Mucosa of rectum (tissue), 2 donors: ENCODE measurements around the gene THBS4.

ENCODE experiments used
- H3K27ac ChIP-seq, 2 donors: one replicate each; pipeline ENCODE4 v1.7.0; 2013; ENCODE audit warnings: inconsistent platforms in 2 of 2, low read depth in 2 of 2, low read length in 2 of 2
- H3K27me3 ChIP-seq, 2 donors: one replicate each; pipeline ENCODE4 v1.7.0; 2013; ENCODE audit warnings: low read length in 2 of 2; ENCODE audit not compliant: control insufficient read depth in 2 of 2, insufficient read depth in 2 of 2
- H3K36me3 ChIP-seq, 2 donors: one replicate each; pipeline ENCODE4 v1.7.0; 2013; ENCODE audit warnings: low read length in 2 of 2; ENCODE audit not compliant: control insufficient read depth in 2 of 2, insufficient read depth in 2 of 2
- H3K4me1 ChIP-seq, 2 donors: one replicate each; pipeline ENCODE4 v1.7.0; 2013; ENCODE audit warnings: low read length in 2 of 2, mild to moderate bottlenecking in 1 of 2; ENCODE audit not compliant: control insufficient read depth in 2 of 2, insufficient read depth in 2 of 2
- H3K4me3 ChIP-seq, 2 donors: one replicate each; pipeline ENCODE4 v1.7.0; 2013; ENCODE audit warnings: low read length in 2 of 2
- H3K9ac ChIP-seq, 2 donors: one replicate each; pipeline ENCODE4 v1.7.0; 2013; ENCODE audit warnings: low read length in 2 of 2, low read depth in 1 of 2, mild to moderate bottlenecking in 1 of 2
- H3K9me3 ChIP-seq, 2 donors: one replicate each; pipeline ENCODE4 v1.7.0; 2013; ENCODE audit warnings: low read length in 2 of 2; ENCODE audit not compliant: control insufficient read depth in 2 of 2
- donor health status: healthy.
- donor health status: Normal muscosa, but diverticular disease.

THBS4 gene

GRCh38 chr5:80114860-80115259 lies 79.7 kb downstream of the THBS4 start:
- Histone ChIP-seq H3K9me3 (no peaks in the 10 kb centered on the region), H3K27ac (peak overlapping the region; percentile 35 to 62), H3K36me3 (no peaks in the 10 kb centered on the region), H3K9ac (no peak overlapping the region), H3K27me3 (no peaks in the 10 kb centered on the region), H3K4me1 (peaks cover 0 to 7% of the 10 kb centered on the region in 2 donors), H3K4me3 (no peak overlapping the region)

GRCh38 chr5:80116000-80116399 lies 80.9 kb downstream of the THBS4 start:
- Histone ChIP-seq H3K9me3 (no peaks in the 10 kb centered on the region), H3K27ac (no peak overlapping the region)

GRCh38 chr5:80116465-80116864 lies 81.3 kb downstream of the THBS4 start:
- Histone ChIP-seq H3K9me3 (no peaks in the 10 kb centered on the region), H3K27me3 (no peaks in the 10 kb centered on the region), H3K4me1 (peaks cover 0 to 7% of the 10 kb centered on the region in 2 donors), H3K27ac (no peak overlapping the region), H3K4me3 (no peak overlapping the region), H3K9ac (no peak overlapping the region), H3K36me3 (no peaks in the 10 kb centered on the region)

More at GRCh38 chr5:80116000-80116399, 80.9 kb downstream of the THBS4 start:
- no peak overlapping the region for H3K9ac ChIP-seq
- H3K4me1 ChIP-seq = peaks cover 0 to 7% of the 10 kb centered on the region in 2 donors
- H3K27me3 ChIP-seq = no peaks in the 10 kb centered on the region
- no peak overlapping the region for H3K4me3 ChIP-seq
- no peaks in the 10 kb centered on the region for H3K36me3 ChIP-seq

GRCh38 chr5:80117446-80117845 lies 82.3 kb downstream of the THBS4 start:
- Histone ChIP-seq H3K4me1 (peaks cover 0 to 2% of the 10 kb centered on the region in 2 donors), H3K27ac (no peak overlapping the region), H3K9me3 (no peaks in the 10 kb centered on the region), H3K4me3 (no peak overlapping the region), H3K36me3 (no peaks in the 10 kb centered on the region), H3K9ac (no peak overlapping the region), H3K27me3 (no peaks in the 10 kb centered on the region)

GRCh38 chr5:80119372-80119771 lies 84.2 kb downstream of the THBS4 start:
- H3K36me3 ChIP-seq = no peaks in the 10 kb centered on the region
- H3K4me3 ChIP-seq = no peak overlapping the region
- no peak overlapping the region for H3K27ac ChIP-seq
- peaks cover 0 to 2% of the 10 kb centered on the region in 2 donors for H3K4me1 ChIP-seq
- H3K9me3 ChIP-seq = no peaks in the 10 kb centered on the region
- no peaks in the 10 kb centered on the region for H3K27me3 ChIP-seq
- no peak overlapping the region for H3K9ac ChIP-seq

GRCh38 chr5:80122579-80122978 lies 87.4 kb downstream of the THBS4 start:
- H3K9ac ChIP-seq = no peak overlapping the region
- H3K27me3 ChIP-seq = no peaks in the 10 kb centered on the region
- H3K4me1 ChIP-seq = no peaks in the 10 kb centered on the region
- no peaks in the 10 kb centered on the region for H3K9me3 ChIP-seq
- no peak overlapping the region for H3K27ac ChIP-seq
- H3K36me3 ChIP-seq = peaks cover 0 to 3% of the 10 kb centered on the region in 2 donors
- H3K4me3 ChIP-seq = no peak overlapping the region

GRCh38 chr5:80124121-80124918 lies 89.2 kb downstream of the THBS4 start:
- H3K4me3 ChIP-seq = no peak overlapping the region
- H3K27me3 ChIP-seq = no peaks in the 10 kb centered on the region
- no peak overlapping the region for H3K9ac ChIP-seq
- H3K4me1 ChIP-seq = no peaks in the 10 kb centered on the region
- H3K9me3 ChIP-seq = no peaks in the 10 kb centered on the region
- H3K27ac ChIP-seq = no peak overlapping the region
- H3K36me3 ChIP-seq = peaks cover 0 to 3% of the 10 kb centered on the region in 2 donors

- peak overlapping the region; percentile 5 to 63 for H3K27ac ChIP-seq
- no peaks in the 10 kb centered on the region for H3K4me1 ChIP-seq
- peaks cover 0 to 3% of the 10 kb centered on the region in 2 donors for H3K36me3 ChIP-seq
- no peaks in the 10 kb centered on the region for H3K9me3 ChIP-seq
- no peak overlapping the region for H3K9ac ChIP-seq
- no peak overlapping the region for H3K4me3 ChIP-seq
- no peaks in the 10 kb centered on the region for H3K27me3 ChIP-seq
Measured at GRCh38 chr5:80125022-80125961, 90.1 kb downstream of the THBS4 start.

GRCh38 chr5:80125962-80126480 lies 90.9 kb downstream of the THBS4 start:
- Histone ChIP-seq H3K4me3 (no peak overlapping the region), H3K4me1 (no peaks in the 10 kb centered on the region), H3K9ac (no peak overlapping the region), H3K9me3 (no peaks in the 10 kb centered on the region), H3K27me3 (no peaks in the 10 kb centered on the region), H3K27ac (peak overlapping the region in 1 of 2 donors; percentile 63), H3K36me3 (peaks cover 0 to 3% of the 10 kb centered on the region in 2 donors)

- H3K9ac ChIP-seq = no peak overlapping the region
- no peaks in the 10 kb centered on the region for H3K27me3 ChIP-seq
- H3K4me3 ChIP-seq = no peak overlapping the region
- no peaks in the 10 kb centered on the region for H3K4me1 ChIP-seq
- H3K27ac ChIP-seq = no peak overlapping the region
- H3K36me3 ChIP-seq = peaks cover 0 to 3% of the 10 kb centered on the region in 2 donors
- H3K9me3 ChIP-seq = no peaks in the 10 kb centered on the region
Measured at GRCh38 chr5:80127116-80127552, 92.0 kb downstream of the THBS4 start.
